AG10803 (cell line): ENCODE results near the gene ST7L.

Experiments
- DNase-seq: peaks from one replicate; pipeline ENCODE4 v3.0.0; 2010; ENCODE audit warnings: low read depth
- H3K4me3 ChIP-seq: 2 replicates; pipeline ENCODE4 v1.5.1; 2011; ENCODE audit warnings: mild to moderate bottlenecking, low read length, control low read depth
- TF ChIP-seq, protein P1 (sequence below): conservative IDR thresholded peaks from 2 replicates; pipeline ENCODE4 v1.5.1; 2011; ENCODE audit warnings: mild to moderate bottlenecking, low read length, control low read depth, inconsistent platforms

ST7L gene

DNA sequence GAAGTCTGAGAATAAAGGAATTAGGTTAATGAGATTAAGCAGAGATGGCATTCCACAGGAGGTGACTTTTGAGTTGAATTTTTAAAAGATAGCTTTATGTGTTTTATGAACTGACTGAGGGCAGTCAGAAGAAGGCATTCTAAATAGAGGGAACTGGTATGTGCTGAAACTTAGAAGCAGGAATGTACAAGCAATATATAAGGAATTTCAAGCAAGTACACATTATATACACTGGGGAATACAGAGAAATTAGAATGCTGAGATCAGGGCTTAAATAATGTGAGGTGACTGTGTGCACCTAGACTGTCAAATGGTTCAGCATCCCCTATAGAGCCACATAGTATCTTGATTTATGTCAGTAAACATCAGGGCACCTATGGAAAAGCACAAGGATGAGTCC lies 90.9 kb downstream of the ST7L start:
- no peak overlapping the region for H3K4me3 ChIP-seq
- no peak for DNase-seq
- TF ChIP-seq, protein P1, sequence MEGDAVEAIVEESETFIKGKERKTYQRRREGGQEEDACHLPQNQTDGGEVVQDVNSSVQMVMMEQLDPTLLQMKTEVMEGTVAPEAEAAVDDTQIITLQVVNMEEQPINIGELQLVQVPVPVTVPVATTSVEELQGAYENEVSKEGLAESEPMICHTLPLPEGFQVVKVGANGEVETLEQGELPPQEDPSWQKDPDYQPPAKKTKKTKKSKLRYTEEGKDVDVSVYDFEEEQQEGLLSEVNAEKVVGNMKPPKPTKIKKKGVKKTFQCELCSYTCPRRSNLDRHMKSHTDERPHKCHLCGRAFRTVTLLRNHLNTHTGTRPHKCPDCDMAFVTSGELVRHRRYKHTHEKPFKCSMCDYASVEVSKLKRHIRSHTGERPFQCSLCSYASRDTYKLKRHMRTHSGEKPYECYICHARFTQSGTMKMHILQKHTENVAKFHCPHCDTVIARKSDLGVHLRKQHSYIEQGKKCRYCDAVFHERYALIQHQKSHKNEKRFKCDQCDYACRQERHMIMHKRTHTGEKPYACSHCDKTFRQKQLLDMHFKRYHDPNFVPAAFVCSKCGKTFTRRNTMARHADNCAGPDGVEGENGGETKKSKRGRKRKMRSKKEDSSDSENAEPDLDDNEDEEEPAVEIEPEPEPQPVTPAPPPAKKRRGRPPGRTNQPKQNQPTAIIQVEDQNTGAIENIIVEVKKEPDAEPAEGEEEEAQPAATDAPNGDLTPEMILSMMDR: no peak

DNA sequence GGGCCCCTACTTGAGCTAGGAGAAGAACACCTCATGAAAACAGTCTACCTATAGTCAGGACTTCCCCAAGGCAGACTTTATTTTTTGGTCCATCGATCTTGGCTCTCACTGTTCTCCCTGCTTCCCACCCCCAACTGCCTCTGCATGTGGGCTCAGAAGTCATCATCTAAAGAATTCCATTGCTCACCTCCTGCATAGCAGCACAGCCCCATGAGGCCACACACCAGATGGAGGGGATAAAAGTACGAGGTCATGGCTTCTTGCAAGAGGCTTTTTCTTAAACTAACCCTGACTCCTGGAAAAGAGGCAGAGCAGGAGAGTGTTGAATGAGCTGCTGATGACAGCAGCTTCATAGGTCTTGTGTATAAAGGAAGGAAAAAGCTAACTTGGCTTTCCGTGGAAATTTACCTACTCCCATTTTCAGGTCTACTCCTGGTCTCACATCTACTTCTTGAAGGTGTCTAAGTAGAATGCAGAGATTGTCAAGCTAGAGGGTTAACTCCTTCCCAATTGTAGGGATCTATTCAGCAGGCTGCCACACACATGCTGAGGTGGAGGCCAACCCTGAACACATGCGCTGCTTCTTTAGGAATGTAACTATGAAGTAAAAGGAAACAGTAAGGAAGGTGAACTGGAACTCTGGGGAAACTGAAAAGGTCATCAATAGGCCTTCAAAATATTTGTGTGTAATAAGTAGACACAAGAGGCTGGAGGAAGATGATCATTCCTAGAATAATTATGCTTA lies 91.5 kb downstream of the ST7L start:
- TF ChIP-seq, protein P1: no peak
- DNase-seq: peak; percentile 69
- H3K4me3 ChIP-seq: no peak overlapping the region

DNA sequence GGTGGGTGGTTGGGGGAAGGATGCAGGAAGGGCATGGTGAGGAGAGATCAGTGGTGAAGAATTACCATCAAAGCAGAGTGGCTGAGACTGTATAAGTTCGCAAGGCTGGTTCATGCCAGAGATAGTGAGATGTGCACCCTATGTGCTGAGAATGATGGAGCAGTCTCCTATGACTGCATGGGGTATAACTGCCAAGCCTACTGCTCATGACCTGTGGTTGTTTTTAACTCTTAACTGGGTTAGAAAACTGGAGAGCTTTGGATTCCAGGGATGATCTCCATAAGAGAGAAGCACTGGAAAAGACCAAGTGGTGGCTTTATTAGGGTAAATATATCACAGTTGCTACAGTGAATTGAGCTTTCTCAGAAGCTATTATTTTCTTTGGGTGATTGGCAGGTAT lies 94.0 kb downstream of the ST7L start:
- DNase-seq: no peak
- TF ChIP-seq, protein P1: no peak
- H3K4me3 ChIP-seq: no peak overlapping the region

DNA sequence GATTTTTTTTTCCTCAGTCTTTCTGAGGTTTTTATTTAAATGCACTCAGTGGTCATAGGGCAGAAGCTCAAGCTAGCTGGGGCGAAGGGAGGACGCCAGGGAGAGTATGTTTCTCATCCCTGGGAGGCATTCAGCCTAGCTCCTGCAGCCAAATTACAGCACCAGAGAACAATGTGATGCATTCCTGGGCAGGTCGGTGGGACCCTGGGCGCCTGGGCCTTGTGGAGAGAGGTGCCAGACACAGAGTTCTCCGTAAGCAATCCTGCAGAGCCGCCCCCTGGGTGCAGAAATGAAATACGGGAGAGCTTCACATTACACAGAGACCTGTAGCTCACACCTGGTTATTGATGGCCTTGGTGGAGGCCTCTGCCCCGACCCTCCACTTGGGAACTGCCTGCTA lies 94.7 kb downstream of the ST7L start:
- TF ChIP-seq, protein P1: no peak
- DNase-seq: peak; percentile 67
- H3K4me3 ChIP-seq: no peak overlapping the region

DNA sequence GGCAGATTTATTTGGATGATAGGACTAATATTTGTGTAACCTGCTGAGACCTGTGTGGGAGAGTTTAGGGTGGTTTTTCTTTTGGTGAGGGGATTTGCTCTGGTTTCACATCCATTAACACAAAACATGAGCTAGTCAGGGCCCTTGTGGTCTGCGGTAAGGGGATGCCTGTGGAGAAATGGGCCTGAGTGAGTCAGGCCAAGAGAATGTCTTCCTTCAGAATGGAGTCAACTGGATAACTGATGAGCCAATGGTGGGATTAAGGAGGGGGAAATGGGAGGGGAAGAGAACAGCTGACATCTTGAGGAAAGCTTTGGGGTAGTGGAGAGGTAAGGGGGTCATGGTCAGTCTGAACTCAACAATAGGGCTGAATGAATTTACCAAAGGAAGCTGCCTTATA lies 96.3 kb downstream of the ST7L start:
- no peak overlapping the region for H3K4me3 ChIP-seq
- DNase-seq: peak; percentile 91
- TF ChIP-seq, protein P1: no peak

DNA sequence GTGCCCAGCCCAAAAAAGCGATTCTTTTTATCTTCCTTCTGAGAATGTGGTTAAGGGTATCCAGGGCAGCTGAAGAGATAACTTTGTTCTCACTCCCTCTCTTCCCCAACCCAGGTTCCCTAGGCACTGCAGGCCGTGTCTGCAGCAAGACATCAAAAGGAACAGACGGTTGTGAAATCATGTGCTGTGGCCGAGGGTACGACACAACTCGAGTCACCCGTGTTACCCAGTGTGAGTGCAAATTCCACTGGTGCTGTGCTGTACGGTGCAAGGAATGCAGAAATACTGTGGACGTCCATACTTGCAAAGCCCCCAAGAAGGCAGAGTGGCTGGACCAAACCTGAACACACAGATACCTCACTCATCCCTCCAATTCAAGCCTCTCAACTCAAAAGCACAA lies 98.8 kb downstream of the ST7L start:
- TF ChIP-seq, protein P1: no peak
- DNase-seq: no peak
- no peak overlapping the region for H3K4me3 ChIP-seq

DNA sequence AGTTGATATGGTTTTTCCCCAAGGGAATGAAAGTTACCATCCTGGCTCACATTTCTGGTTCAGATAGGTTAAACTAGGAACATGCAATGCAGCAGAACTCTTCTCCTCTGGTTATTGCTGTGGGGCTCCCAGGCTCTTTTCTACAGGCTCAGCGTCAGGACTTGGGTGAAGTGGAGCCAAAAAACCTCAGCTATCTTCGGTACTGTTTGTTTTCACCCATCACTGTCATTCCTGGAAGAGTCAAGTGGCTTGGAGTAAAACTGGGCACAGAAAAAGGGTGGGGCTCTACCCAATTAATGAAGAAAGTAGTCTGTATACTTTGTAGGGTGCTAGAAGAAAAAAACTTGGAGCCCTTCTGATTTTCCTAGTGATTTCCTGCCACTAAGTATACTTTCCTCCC lies 100.8 kb downstream of the ST7L start:
- H3K4me3 ChIP-seq: no peak overlapping the region
- TF ChIP-seq, protein P1: no peak
- DNase-seq: no peak
